Body of pancreas (tissue), 4 donors: ENCODE measurements around the gene STAT5A. TPM values are rescaled to one million over a fixed set of nuclear protein-coding genes. Genes with fewer than 3 reads are reported as not detected.
"Not testable (repeated sequence)": the region's sequence is repeated elsewhere in the genome, so short reads cannot be mapped to it uniquely, and the experiment has no call there.

ENCODE experiments used
- ATAC-seq: fragments of 150-250 bp; one replicate; pipeline ENCODE4 v1.9.1; 2016
- DNase-seq, 4 donors: peaks; one replicate each; pipeline ENCODE4 v3.0.0-alpha.2; 2019
- H3K27ac ChIP-seq, 4 donors: fragments of 200-600 bp; sonication (generic); 1 replicate in 3 of 4; 2 replicates in 1 of 4; pipeline versions ENCODE4 v1.5.1 to v1.6.1; 2016 to 2019; ENCODE audit warnings: mild to moderate bottlenecking in 1 of 4, mixed read lengths in 1 of 4, moderate library complexity in 1 of 4
- H3K27me3 ChIP-seq, 2 donors: fragments of 200-600 bp; sonication (generic); one replicate each; pipeline ENCODE4 v1.6.0; 2016; ENCODE audit warnings: mild to moderate bottlenecking in 1 of 2
- H3K36me3 ChIP-seq, 2 donors: fragments of 200-600 bp; sonication (generic); replicated peaks in 1 of 2; 2 replicates each; pipeline ENCODE4 v1.5.1; 2016; ENCODE audit warnings: low read depth in 2 of 2; ENCODE audit not compliant: insufficient read depth in 1 of 2
- H3K4me1 ChIP-seq: fragments of 200-600 bp; sonication (generic); one replicate; pipeline ENCODE4 v1.6.0; 2016
- H3K4me3 ChIP-seq, 2 donors: fragments of 200-600 bp; sonication (generic); 1 replicate in 1 of 2; 2 replicates in 1 of 2; pipeline ENCODE4 v1.5.1; 2016 to 2019
- H3K9me3 ChIP-seq, 3 donors: fragments of 200-600 bp; sonication (generic); 1 replicate in 2 of 3; 2 replicates in 1 of 3; pipeline ENCODE4 v1.5.1; 2016
- CTCF ChIP-seq, 7 experiments: fragments of 450-650 bp in 4 of 7; fragments of 200-600 bp in 3 of 7; sonication (generic) in 3 of 7; IDR thresholded peaks; one replicate each; pipeline ENCODE4 v1.5.1; 2016 to 2019; ENCODE audit warnings: antibody characterized with exemption in 7 of 7
- POLR2A ChIP-seq, 3 donors: fragments of 450-650 bp; IDR thresholded peaks; one replicate each; pipeline ENCODE4 v1.6.1; 2016; ENCODE audit warnings: antibody characterized with exemption in 3 of 3, mild to moderate bottlenecking in 2 of 3
- WGBS, 2 donors: methylation state at CpG; one replicate each; pipeline ENCODE4 v1.1.5; 2017; 5-methylcytosine and 5-hydroxymethylcytosine counted together
- intact Hi-C: fragments of 100-400 bp; cut with DNase I; formaldehyde crosslinking; loops from one replicate; pipeline ENCODE4 v1.15.1; 2023
- total RNA-seq, 2 donors: library from RNA; depleted of rRNA; stranded (reverse); fragments of >200 nt; gene quantifications; one replicate each; pipeline ENCODE4 v1.1.0, GENCODE V29; 2016

Gene STAT5A
- total RNA-seq, 2 donors from 2014 or later = 25.2 to 52.1 TPM

GRCh38 chr17:42243493-42243982 is 44.8 kb upstream of the STAT5A start:
- no peak overlapping the region for H3K4me3 ChIP-seq
- no peak overlapping the region for H3K27ac ChIP-seq
- intact Hi-C loops = no loop called here
- WGBS, 2 donors = 83 to 86% methylated on average over 5 of the region's 5 CpGs
- peaks cover 17% of the 10 kb centered on the region for H3K4me1 ChIP-seq
- no peaks in the 10 kb centered on the region for H3K27me3 ChIP-seq
- ATAC-seq (no peak), DNase-seq (no peak)
- H3K36me3 ChIP-seq = no peaks in the 10 kb centered on the region
- TF ChIP-seq CTCF (IDR thresholded peaks at IDR 0.05) (no peak), POLR2A (IDR thresholded peaks at IDR 0.05) (no peak)
- H3K9me3 ChIP-seq = no peaks in the 10 kb centered on the region

- H3K9me3 ChIP-seq = not testable (repeated sequence)
- 88 to 94% methylated on average over 3 of the region's 3 CpGs for WGBS, 2 donors
Measured at GRCh38 chr17:42244116-42244515, 44.2 kb upstream of the STAT5A start.

GRCh38 chr17:42245183-42245582 is 43.1 kb upstream of the STAT5A start:
- H3K9me3 ChIP-seq, H3K27ac ChIP-seq, DNase-seq, H3K36me3 ChIP-seq, H3K4me3 ChIP-seq, ATAC-seq, H3K27me3 ChIP-seq, intact Hi-C loops: not testable (repeated sequence)
- H3K4me1 ChIP-seq = peaks cover 27% of the 10 kb centered on the region
- 92 to 96% methylated on average over 11 of the region's 11 CpGs for WGBS, 2 donors

More at GRCh38 chr17:42244116-42244515, 44.2 kb upstream of the STAT5A start:
- H3K36me3 ChIP-seq, ATAC-seq, DNase-seq, H3K4me3 ChIP-seq, H3K27me3 ChIP-seq, H3K27ac ChIP-seq, intact Hi-C loops: not testable (repeated sequence)
- H3K4me1 ChIP-seq = peaks cover 21% of the 10 kb centered on the region

GRCh38 chr17:42246515-42246914 is 41.8 kb upstream of the STAT5A start:
- H3K4me1 ChIP-seq = peaks cover 27% of the 10 kb centered on the region
- DNase-seq = peak; percentile 48 to 74 (median 69)

GRCh38 chr17:42247734-42248133 is 40.6 kb upstream of the STAT5A start:
- H3K4me3 ChIP-seq = no peak overlapping the region
- H3K9me3 ChIP-seq = no peaks in the 10 kb centered on the region
- intact Hi-C loops = no loop called here
- ATAC-seq (no peak), DNase-seq (no peak)
- H3K27ac ChIP-seq = peak overlapping the region in 2 of 4 donors; percentile 84 to 93
- no peaks in the 10 kb centered on the region for H3K27me3 ChIP-seq
- 95% methylated on average over 5 of the region's 5 CpGs for WGBS, 2 donors
- no peaks in the 10 kb centered on the region for H3K36me3 ChIP-seq
- peaks cover 27% of the 10 kb centered on the region for H3K4me1 ChIP-seq
- TF ChIP-seq CTCF (IDR thresholded peaks at IDR 0.05) (no peak), POLR2A (IDR thresholded peaks at IDR 0.05) (no peak)

More at GRCh38 chr17:42246515-42246914, 41.8 kb upstream of the STAT5A start:
- WGBS, 2 donors = 22 to 30% methylated on average over 7 of the region's 7 CpGs
- Histone ChIP-seq H3K27ac (peak overlapping the region; percentile 17 to 93 (median 64)), H3K36me3 (no peaks in the 10 kb centered on the region), H3K27me3 (no peaks in the 10 kb centered on the region), H3K4me3 (no peak overlapping the region), H3K9me3 (no peaks in the 10 kb centered on the region)
- TF ChIP-seq CTCF (IDR thresholded peaks at IDR 0.05) (peak in 2 of 7 experiments; percentile 6 to 17), POLR2A (IDR thresholded peaks at IDR 0.05) (no peak)
- ATAC-seq = peak; percentile 68
- intact Hi-C loops = no loop called here
